ENCODE measurements around the gene TMEM87B. TPM values are rescaled to one million over a fixed set of nuclear protein-coding genes. Genes with fewer than 3 reads are reported as not detected.

The TMEM87B gene
- total RNA-seq, 1 donor from 2014 or later, result 18.7 TPM

Other genes with a start within 250 kb of the TMEM87B start
- 30.4 TPM for gene ANAPC1, start 171.1 kb upstream of the TMEM87B start, total RNA-seq
- 5.4 TPM for gene MERTK, start 156.7 kb upstream of the TMEM87B start, total RNA-seq
- 1.4 TPM for gene FBLN7, start 83.1 kb downstream of the TMEM87B start, total RNA-seq
- 9.4 TPM for gene ZC3H8, start 199.8 kb downstream of the TMEM87B start, total RNA-seq
- gene ZC3H6, start 220.3 kb downstream of the TMEM87B start, total RNA-seq, result 4.9 TPM

Data from esophagus mucosa (tissue), 1 donor.